GM12873 (cell line): Measurements from ENCODE around the gene STX8.

Experiments used
- CTCF ChIP-seq: IDR thresholded peaks from 2 replicates; pipeline ENCODE4 v1.5.1; 2012; ENCODE audit warnings: low read depth, mild to moderate bottlenecking, moderate library complexity, low read length, control low read depth; ENCODE audit not compliant: insufficient read depth; ENCODE audit errors: missing control alignments

STX8 gene

GRCh38 chr17:9219631-9220397, 355.8 kb downstream of the STX8 start:
- TF ChIP-seq CTCF = no peak

DNA sequence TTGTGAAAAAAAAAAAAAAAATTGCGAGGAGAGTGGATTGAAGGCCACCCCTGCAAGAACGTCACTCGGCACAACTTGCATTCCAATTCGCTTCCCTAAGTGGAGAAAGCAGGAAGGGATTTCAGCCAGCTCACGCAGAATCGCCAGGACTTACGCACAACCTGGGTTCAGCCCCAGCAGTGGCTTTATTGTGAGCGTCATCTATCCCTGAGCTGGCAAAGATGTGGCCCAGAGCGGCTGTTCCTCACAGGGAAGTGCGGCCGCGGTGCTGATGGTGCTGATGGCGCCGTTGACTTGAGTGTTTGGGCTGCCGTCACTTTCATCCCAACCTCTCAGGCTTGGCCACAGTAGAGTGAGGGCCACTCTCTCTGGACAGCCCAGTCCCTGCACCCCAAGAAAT, 356.7 kb downstream of the STX8 start:
- no peak for TF ChIP-seq CTCF

DNA sequence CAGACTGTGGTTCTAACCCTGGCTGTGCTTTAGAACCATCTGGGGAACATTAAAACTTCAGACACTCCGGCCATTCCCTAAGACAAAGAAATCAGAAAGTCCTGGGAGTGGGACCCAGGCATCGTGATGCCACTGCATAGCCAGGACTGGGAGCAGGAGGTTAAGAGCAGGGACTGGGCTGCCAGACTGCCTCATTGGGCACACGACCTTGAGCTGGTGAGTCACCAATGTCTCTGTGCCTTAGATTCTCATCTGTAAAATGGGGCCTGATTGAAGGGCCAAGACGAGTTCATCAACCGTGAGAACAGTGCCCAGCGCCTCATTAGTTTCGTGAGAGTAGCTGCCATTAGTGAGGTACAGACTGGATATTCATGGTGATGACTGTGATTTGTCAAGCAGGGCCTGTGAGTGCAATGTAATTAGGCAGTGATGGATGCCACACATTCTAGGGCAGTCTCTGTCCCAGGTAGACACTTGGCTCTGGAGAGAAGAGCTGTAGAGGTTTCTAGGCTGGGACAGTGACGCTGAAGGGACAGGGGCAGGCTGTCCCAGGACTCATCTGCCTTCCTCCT, 357.5 kb downstream of the STX8 start:
- TF ChIP-seq CTCF = no peak

- no peak for TF ChIP-seq CTCF
Measured at GRCh38 chr17:9217151-9218056, 358.2 kb downstream of the STX8 start.

- no peak for TF ChIP-seq CTCF
Measured at GRCh38 chr17:9215465-9215864, 360.2 kb downstream of the STX8 start.

DNA sequence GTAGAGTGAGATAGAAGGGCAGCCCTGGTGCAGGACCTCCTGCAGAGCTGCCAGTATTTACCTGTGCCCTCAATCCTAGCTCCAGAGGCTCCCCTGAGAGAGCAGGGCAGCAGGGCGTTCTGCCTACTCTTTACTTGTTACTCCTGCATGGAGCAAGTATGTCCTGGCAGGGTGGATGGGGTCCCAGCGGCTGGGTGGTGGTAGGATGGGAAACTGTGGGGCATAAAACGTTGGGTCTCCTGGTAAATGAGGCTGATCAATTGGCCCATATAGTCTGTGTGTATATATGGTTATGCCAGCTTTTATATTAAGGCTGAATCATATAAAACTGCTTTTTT, 362.3 kb downstream of the STX8 start:
- TF ChIP-seq CTCF = no peak
